IPS-11a (cell line): Measurements from ENCODE around the gene DNM1.

ENCODE experiments used
- H3K4me3 ChIP-seq: one replicate; pipeline ENCODE4 v1.5.1; 2013; ENCODE audit warnings: low read depth, low read length, control low read depth

The DNM1 gene

DNA sequence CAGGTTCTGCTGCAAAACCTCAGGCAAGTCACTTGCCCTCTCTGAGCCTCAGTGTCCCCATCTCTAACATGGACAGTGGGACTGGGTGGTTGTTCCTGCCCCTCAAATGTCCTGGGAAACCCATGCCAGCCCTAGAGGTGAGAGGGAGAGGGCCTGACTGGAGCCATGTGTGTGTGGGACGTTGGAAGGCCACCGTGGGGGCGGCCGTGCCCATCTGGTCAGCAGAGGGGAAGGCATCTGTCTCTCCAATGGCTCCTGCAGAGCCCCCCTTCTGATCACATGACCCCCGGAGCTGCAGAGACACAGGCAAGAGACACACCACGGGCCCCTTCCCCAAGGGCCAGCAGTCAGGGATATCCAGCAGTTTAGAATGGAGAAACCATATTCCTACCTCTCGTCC lies 1.7 kb downstream of the DNM1 start:
- peak overlapping the region; percentile 69 for H3K4me3 ChIP-seq

GRCh38 chr9:128205296-128205944 lies 2.2 kb downstream of the DNM1 start:
- H3K4me3 ChIP-seq, result no peak overlapping the region

GRCh38 chr9:128206484-128206883 lies 3.3 kb downstream of the DNM1 start:
- no peak overlapping the region for H3K4me3 ChIP-seq

DNA sequence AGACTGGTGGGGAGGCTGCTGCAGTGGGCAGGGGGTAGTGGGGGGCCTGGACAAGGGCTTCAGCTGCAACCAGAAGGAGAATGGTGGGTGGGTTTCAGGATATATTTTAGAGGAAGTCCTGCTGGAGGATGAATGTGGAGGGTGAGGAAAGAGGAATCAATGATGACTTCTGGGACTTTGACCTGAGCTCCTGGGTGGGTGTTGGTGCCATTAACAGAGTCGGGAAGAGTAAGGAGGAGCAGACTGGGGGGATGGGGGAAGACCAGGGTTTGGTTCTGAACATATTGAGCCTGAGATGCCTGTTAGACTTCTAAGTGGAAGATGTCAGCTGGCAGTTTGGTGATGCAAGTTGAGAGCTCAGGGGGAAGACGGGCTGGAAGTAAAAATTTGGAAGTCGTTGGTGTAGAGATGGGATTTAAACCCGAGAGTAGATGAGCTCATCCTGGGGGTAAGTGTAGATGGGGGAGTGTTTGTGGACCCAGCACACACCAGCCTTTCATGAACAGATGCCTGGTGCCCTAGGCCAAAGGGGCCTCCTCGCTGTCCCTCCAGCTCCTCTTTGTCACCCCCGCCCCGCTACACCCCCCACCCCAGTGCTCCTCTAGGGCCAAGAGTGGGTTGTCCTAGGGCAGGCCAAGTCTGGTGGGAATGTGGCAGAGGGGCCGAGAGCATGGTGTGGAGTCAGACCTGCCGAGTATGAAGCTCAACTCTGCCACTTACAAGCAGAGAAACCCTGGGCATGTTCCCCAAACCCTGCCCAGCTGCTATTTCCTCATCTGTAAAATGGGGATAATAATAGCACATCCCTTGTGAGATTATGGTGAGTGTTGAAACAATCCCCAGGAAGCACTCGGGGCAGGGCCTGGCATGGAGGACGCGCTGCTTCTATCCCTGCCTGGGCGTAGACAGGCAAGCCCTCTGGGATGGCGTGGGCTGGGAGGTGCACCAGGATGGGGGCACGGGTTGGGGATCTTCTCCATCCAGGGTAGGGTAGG lies 4.0 kb downstream of the DNM1 start:
- no peak overlapping the region for H3K4me3 ChIP-seq

GRCh38 chr9:128208386-128208785 lies 5.2 kb downstream of the DNM1 start:
- H3K4me3 ChIP-seq, result no peak overlapping the region

- H3K4me3 ChIP-seq, result no peak overlapping the region
Measured at GRCh38 chr9:128208946-128209669, 5.9 kb downstream of the DNM1 start.

GRCh38 chr9:128211186-128211980 lies 8.2 kb downstream of the DNM1 start:
- no peak overlapping the region for H3K4me3 ChIP-seq

DNA sequence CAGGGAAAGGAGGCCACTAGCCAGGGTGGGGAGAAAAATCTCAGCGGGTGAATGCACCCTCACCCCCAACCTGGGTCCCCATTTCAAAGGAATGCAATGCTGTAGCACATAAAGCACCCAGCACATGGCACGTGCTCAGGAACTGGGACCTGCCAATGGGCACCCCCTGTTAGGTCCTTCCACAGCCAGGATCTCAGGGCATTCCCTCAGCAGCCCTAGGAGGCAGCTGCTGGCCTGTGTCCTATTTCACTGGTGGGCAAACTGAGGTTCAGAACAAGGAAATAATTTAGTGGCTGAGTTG lies 8.8 kb downstream of the DNM1 start:
- no peak overlapping the region for H3K4me3 ChIP-seq

GRCh38 chr9:128213746-128214497 lies 10.7 kb downstream of the DNM1 start:
- no peak overlapping the region for H3K4me3 ChIP-seq

GRCh38 chr9:128214571-128215490 lies 11.7 kb downstream of the DNM1 start:
- H3K4me3 ChIP-seq, result no peak overlapping the region

- H3K4me3 ChIP-seq, result no peak overlapping the region
Measured at GRCh38 chr9:128215491-128216409, 12.6 kb downstream of the DNM1 start.

GRCh38 chr9:128216781-128217553 lies 13.8 kb downstream of the DNM1 start:
- H3K4me3 ChIP-seq, result no peak overlapping the region

DNA sequence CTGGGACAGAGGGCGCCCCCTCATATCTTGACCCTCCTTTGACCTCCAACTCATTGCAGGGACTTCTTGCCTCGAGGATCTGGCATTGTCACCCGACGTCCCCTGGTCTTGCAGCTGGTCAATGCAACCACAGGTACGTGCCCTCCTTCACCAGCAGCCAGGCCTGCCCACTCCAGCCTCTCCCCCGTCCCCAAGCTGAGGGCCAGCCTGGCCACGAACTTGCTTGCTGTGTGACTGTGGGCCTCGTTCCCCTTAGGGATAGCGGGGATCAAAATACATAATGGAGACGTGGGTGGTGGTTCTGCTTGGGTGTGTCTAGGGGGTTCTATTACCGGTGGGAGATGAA lies 15.0 kb downstream of the DNM1 start:
- H3K4me3 ChIP-seq, result no peak overlapping the region

GRCh38 chr9:128218518-128219389 lies 15.6 kb downstream of the DNM1 start:
- no peak overlapping the region for H3K4me3 ChIP-seq

DNA sequence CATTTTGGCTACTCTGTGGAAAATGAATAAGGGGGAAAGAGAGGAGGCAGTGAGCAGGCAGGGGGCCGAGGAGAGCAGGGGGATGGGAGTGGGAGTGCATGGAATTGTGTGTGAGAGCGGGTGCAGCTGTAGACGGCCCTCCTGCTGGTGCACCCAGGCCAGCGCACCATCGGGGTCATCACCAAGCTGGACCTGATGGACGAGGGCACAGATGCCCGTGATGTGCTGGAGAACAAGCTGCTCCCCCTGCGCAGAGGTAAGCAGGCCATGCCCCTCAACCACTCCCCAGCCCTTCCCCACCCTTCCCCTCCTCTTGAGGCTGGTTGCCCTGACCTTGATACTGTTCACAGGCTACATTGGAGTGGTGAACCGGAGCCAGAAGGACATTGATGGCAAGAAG lies 16.7 kb downstream of the DNM1 start:
- no peak overlapping the region for H3K4me3 ChIP-seq

GRCh38 chr9:128222026-128222425 lies 18.8 kb downstream of the DNM1 start:
- no peak overlapping the region for H3K4me3 ChIP-seq
